HepG2 (cell line): Measurements from ENCODE around the gene FIBP. TPM values are rescaled to one million over a fixed set of nuclear protein-coding genes. Genes with fewer than 3 reads are reported as not detected.

ENCODE experiments used
- CAMTA2 ChIP-seq: sonication (generic); formaldehyde crosslinking; IDR thresholded peaks from 2 replicates; pipeline ENCODE4 v1.4.0; 2020; ENCODE audit warnings: mild to moderate bottlenecking, missing genetic modification reagents, borderline replicate concordance
- FOXJ3 ChIP-seq: sonication (generic); formaldehyde crosslinking; IDR thresholded peaks from 2 replicates; pipeline ENCODE4 v1.4.0; 2020; ENCODE audit warnings: missing genetic modification reagents, mild to moderate bottlenecking, borderline replicate concordance
- GTF3A ChIP-seq: sonication (generic); formaldehyde crosslinking; conservative IDR thresholded peaks from 2 replicates; pipeline ENCODE4 v1.4.0; 2020; ENCODE audit warnings: mild to moderate bottlenecking, missing genetic modification reagents
- HES4 ChIP-seq: sonication (generic); formaldehyde crosslinking; IDR thresholded peaks from 2 replicates; pipeline ENCODE4 v1.9.0; 2021; ENCODE audit warnings: mild to moderate bottlenecking, missing genetic modification reagents, borderline replicate concordance
- HNF1A ChIP-seq, 2 experiments: sonication (generic) in 1 of 2; formaldehyde crosslinking in 1 of 2; IDR thresholded peaks; 2 replicates each; pipeline versions ENCODE4 v1.4.0 to v1.6.1; 2016 to 2020; ENCODE audit warnings: borderline replicate concordance in 1 of 2, low read depth in 1 of 2, mild to moderate bottlenecking in 1 of 2, missing genetic modification reagents in 1 of 2
- MIER2 ChIP-seq: IDR thresholded peaks from 2 replicates; pipeline ENCODE4 v1.6.1; 2016; ENCODE audit warnings: missing biosample characterization, missing genetic modification reagents
- PHF5A ChIP-seq: IDR thresholded peaks from one replicate; pipeline ENCODE4 v1.6.1; 2018; ENCODE audit warnings: low read depth, missing genetic modification reagents; ENCODE audit not compliant: unreplicated experiment
- RFX5 ChIP-seq: IDR thresholded peaks from 2 replicates; pipeline ENCODE4 v1.6.1; 2011; ENCODE audit warnings: low read depth, low read length, improper control_type of control experiment
- XBP1 ChIP-seq: sonication (generic); formaldehyde crosslinking; IDR thresholded peaks from 2 replicates; pipeline ENCODE4 v1.5.0; 2020; ENCODE audit warnings: missing genetic modification reagents
- ZNF30 ChIP-seq: sonication (generic); formaldehyde crosslinking; IDR thresholded peaks from 2 replicates; pipeline ENCODE4 v1.5.0; 2020; ENCODE audit warnings: mild to moderate bottlenecking, missing genetic modification reagents
- ZNF605 ChIP-seq: sonication (generic); formaldehyde crosslinking; IDR thresholded peaks from 2 replicates; pipeline ENCODE4 v1.8.0; 2022; ENCODE audit warnings: mild to moderate bottlenecking, missing genetic modification reagents
- ZNF672 ChIP-seq: sonication (generic); formaldehyde crosslinking; IDR thresholded peaks from 2 replicates; pipeline ENCODE4 v1.8.1; 2022; ENCODE audit warnings: missing genetic modification reagents
- polyA plus RNA-seq, 8 experiments: library from polyadenylated mRNA; depleted of rRNA in 3 of 8; stranded (reverse) in 7 of 8; unstranded in 1 of 8; fragments of >200 nt; fragmentation: Illumina TruSeq in 4 of 8; extraction: Trizol in 4 of 8; gene quantifications; 2 replicates each; pipeline versions ENCODE4 v1.2.1 to v1.2.3, GENCODE V29; 2011 to 2016; ENCODE audit warnings: low read depth in 4 of 8, missing spikeins in 1 of 8, mixed read lengths in 1 of 8; ENCODE audit not compliant: insufficient read depth in 1 of 8
- total RNA-seq, 5 experiments: library from RNA; depleted of rRNA; stranded (reverse); fragments of >200 nt; fragmentation: Illumina TruSeq; extraction: Trizol; gene quantifications; 2 replicates each; pipeline ENCODE4 v1.2.3, GENCODE V29; 2016; ENCODE audit warnings: low read depth in 1 of 5
- TF ChIP-seq, protein P1 (sequence below): sonication (generic); formaldehyde crosslinking; IDR thresholded peaks from 2 replicates; pipeline ENCODE4 v1.5.1; 2020; ENCODE audit warnings: mild to moderate bottlenecking, missing genetic modification reagents, moderate library complexity
- TF ChIP-seq, protein P2 (sequence below): sonication (generic); formaldehyde crosslinking; IDR thresholded peaks from 2 replicates; pipeline ENCODE4 v1.5.0; 2020; ENCODE audit warnings: missing genetic modification reagents
- TF ChIP-seq, protein P3 (sequence below): IDR thresholded peaks from 2 replicates; pipeline ENCODE4 v1.6.1; 2016; ENCODE audit warnings: missing compliant biosample characterization, missing genetic modification reagents, borderline replicate concordance

Gene FIBP
- total and polyA plus RNA-seq, 2 of the 13 experiments (the other 11 are each of a cell fraction or from before 2014, with no cell fraction given), result 42.9 to 62.1 TPM

DNA sequence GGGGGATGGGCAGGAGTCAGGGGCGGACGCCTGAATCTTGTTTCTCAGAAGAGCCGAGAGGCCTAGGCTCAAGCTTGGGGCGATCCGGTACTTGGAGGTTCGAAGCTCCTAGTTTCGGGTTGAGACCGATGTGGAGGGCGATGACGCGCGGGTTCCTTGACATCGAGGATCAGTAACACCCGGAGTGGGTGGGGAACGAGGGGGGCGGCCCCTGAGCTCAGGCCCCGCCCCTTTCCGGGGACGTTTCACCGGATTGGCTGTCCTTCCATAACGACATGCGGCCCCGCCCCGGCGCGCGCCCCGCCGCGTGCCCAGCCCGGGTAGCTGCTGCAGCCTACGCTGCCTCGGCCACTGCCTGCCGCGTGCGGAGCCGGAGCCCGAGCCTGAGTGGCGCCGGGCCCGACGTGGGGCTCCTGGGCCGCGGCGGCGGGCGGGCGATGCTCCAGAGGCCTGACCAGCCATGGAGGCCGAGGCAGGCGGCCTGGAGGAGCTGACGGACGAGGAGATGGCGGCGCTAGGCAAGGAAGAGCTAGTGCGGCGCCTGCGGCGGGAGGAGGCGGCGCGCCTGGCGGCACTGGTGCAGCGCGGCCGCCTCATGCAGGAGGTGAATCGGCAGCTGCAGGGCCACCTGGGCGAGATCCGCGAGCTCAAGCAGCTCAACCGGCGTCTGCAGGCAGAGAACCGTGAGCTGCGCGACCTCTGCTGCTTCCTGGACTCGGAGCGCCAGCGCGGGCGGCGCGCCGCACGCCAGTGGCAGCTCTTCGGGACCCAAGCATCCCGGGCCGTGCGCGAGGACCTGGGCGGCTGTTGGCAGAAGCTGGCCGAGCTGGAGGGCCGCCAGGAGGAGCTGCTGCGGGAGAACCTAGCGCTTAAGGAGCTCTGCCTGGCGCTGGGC, 2.3 kb upstream of the FIBP start, which contains the start of gene CCDC85B (continued):
- TF ChIP-seq HNF1A (IDR thresholded peaks at IDR 0.05; ENCODE audit: low read depth) (no peak), HNF1A (CRISPR knock-in tag; IDR thresholded peaks at IDR 0.05; ENCODE audit: borderline replicate concordance) (0 out of 2 replicates have a peak, but pooled peaks have one; percentile 48), ZNF672 (no peak), ZNF605 (CRISPR knock-in tag) (no peak), XBP1 (no peak), RFX5 (0 out of 2 replicates have a peak, but pooled peaks have one; percentile 19), PHF5A (no peak), GTF3A (CRISPR knock-in tag) (0 out of 2 replicates have a peak, but pooled peaks have one; percentile 46), HES4 (peak; percentile 94), CAMTA2 (CRISPR knock-in tag) (no peak), ZNF30 (CRISPR knock-in tag) (no peak), FOXJ3 (no peak), MIER2 (CRISPR knock-in tag) (no peak)
- TF ChIP-seq, protein P1, sequence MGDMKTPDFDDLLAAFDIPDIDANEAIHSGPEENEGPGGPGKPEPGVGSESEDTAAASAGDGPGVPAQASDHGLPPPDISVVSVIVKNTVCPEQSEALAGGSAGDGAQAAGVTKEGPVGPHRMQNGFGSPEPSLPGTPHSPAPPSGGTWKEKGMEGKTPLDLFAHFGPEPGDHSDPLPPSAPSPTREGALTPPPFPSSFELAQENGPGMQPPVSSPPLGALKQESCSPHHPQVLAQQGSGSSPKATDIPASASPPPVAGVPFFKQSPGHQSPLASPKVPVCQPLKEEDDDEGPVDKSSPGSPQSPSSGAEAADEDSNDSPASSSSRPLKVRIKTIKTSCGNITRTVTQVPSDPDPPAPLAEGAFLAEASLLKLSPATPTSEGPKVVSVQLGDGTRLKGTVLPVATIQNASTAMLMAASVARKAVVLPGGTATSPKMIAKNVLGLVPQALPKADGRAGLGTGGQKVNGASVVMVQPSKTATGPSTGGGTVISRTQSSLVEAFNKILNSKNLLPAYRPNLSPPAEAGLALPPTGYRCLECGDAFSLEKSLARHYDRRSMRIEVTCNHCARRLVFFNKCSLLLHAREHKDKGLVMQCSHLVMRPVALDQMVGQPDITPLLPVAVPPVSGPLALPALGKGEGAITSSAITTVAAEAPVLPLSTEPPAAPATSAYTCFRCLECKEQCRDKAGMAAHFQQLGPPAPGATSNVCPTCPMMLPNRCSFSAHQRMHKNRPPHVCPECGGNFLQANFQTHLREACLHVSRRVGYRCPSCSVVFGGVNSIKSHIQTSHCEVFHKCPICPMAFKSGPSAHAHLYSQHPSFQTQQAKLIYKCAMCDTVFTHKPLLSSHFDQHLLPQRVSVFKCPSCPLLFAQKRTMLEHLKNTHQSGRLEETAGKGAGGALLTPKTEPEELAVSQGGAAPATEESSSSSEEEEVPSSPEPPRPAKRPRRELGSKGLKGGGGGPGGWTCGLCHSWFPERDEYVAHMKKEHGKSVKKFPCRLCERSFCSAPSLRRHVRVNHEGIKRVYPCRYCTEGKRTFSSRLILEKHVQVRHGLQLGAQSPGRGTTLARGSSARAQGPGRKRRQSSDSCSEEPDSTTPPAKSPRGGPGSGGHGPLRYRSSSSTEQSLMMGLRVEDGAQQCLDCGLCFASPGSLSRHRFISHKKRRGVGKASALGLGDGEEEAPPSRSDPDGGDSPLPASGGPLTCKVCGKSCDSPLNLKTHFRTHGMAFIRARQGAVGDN, result peak; percentile 91
- TF ChIP-seq, protein P2, sequence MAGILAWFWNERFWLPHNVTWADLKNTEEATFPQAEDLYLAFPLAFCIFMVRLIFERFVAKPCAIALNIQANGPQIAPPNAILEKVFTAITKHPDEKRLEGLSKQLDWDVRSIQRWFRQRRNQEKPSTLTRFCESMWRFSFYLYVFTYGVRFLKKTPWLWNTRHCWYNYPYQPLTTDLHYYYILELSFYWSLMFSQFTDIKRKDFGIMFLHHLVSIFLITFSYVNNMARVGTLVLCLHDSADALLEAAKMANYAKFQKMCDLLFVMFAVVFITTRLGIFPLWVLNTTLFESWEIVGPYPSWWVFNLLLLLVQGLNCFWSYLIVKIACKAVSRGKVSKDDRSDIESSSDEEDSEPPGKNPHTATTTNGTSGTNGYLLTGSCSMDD (CRISPR knock-in tag), result peak; percentile 89; the same call in 1 of the 2 replicates
- TF ChIP-seq, protein P3, sequence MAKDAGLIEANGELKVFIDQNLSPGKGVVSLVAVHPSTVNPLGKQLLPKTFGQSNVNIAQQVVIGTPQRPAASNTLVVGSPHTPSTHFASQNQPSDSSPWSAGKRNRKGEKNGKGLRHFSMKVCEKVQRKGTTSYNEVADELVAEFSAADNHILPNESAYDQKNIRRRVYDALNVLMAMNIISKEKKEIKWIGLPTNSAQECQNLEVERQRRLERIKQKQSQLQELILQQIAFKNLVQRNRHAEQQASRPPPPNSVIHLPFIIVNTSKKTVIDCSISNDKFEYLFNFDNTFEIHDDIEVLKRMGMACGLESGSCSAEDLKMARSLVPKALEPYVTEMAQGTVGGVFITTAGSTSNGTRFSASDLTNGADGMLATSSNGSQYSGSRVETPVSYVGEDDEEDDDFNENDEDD (CRISPR knock-in tag), result peak; percentile 90; the same call in 1 of the 2 replicates
